HG02759 (cell line): ENCODE data around the gene HSCB.
"Not testable (repeated sequence)": the region's sequence is repeated elsewhere in the genome, so short reads cannot be mapped to it uniquely, and the experiment has no call there.

Experiments used
- ATAC-seq: cut with Tn5 transposase; IDR thresholded peaks from one replicate; pipeline ENCODE4 v1.9.1; 2021; ENCODE audit warnings: mild to moderate bottlenecking, moderate library complexity; ENCODE audit not compliant: unreplicated experiment

Gene HSCB

GRCh38 chr22:28741785-28742561 lies at the start of gene HSCB, which contains the start of gene CHEK2:
TSS of gene HSCB (plus strand) at chr22:28742039. CDS start at chr22:28742096, 57 bp downstream.
TSS of gene CHEK2 (minus strand) at chr22:28741820. CDS start at chr22:28734721, 7,099 bp downstream.
- peak; percentile 93 for ATAC-seq

- ATAC-seq = not testable (repeated sequence)
Measured at GRCh38 chr22:28693041-28693760, 48.6 kb upstream of the HSCB start.

DNA sequence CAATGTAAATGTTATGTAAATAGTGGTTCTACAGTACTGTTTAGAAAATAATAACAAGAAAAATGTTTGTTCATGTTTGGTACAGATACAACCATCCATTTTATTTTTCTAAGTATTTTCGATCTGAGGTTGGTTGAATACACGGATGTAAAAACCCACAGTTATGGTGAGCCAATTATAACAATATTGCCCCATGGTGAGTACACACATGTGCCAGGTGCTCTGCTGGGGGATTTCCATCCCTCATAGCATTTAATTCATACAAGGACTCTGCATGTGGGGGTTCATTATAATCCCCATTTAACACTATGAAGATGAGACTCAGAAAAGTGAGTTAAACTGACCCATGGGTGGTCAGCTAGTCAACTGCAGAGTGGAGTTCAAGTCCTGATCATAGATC lies 38.9 kb upstream of the HSCB start:
- no peak for ATAC-seq

GRCh38 chr22:28703436-28703835 lies 38.4 kb upstream of the HSCB start:
- ATAC-seq = no peak

DNA sequence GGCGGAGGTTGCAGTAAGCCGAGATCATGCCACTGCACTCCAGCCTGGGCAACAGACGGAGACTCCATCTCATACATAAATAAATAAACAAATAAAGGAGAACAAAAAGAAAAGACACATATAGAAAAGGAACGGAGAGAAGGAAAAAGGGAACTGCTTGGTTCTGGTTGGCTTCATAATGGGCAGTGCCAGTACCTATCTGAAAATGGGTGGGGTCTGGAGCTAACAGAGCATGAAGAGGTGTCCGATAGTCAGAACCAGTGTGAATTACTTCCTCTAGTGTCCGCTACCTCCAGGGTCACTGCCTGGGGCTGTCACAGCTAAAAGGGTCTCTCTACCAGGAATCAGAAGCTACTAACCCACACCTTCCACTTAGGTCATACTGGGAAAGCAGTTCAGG lies 35.0 kb upstream of the HSCB start:
- no peak for ATAC-seq

- no peak for ATAC-seq
Measured at GRCh38 chr22:28710107-28710506, 31.7 kb upstream of the HSCB start.

- no peak for ATAC-seq
Measured at GRCh38 chr22:28710576-28711191, 31.2 kb upstream of the HSCB start.

DNA sequence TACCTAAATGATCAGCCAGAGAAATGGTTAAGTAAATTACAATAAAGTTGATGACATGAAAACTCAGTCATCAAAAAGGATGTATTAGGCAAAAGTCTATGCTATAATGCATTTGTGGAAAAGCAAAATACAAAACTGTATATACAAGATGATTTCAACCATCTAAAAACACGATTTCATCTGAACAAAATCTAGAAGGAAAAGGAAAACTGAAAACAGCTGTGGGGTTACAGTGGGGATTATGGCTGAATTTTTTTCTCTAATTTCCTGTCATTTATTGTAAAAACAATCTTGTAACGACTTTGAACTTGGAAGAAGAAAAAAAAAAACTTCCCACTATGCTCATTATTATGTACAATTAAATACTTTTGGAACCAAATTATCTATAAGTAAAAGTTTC lies 30.5 kb upstream of the HSCB start:
- ATAC-seq = no peak

GRCh38 chr22:28711820-28712777 lies 29.7 kb upstream of the HSCB start:
- no peak for ATAC-seq

GRCh38 chr22:28714043-28714628 lies 27.7 kb upstream of the HSCB start:
- no peak for ATAC-seq

DNA sequence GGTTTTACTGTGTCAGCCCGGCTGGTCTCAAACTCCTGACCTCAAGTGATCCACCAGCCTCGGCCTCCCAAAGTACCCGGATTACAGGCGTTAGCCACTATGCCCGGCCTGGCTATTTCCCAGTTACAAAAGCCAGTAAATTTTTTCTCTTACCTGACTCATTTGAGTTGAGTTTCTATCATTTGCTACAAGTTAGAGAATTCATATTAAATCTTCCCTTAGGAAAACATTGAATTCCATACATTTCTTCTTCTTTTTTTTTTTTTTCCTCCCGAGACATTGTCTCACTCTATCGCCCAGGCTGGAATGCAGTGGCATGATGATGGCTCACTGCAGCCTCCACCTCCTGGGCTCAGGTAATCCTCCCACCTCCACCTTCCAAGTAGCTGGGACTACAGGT lies 26.2 kb upstream of the HSCB start:
- no peak for ATAC-seq

GRCh38 chr22:28716686-28717085 lies 25.2 kb upstream of the HSCB start:
- no peak for ATAC-seq

- no peak for ATAC-seq
Measured at GRCh38 chr22:28718044-28718443, 23.8 kb upstream of the HSCB start.

- ATAC-seq = no peak
Measured at GRCh38 chr22:28728002-28728401, 13.8 kb upstream of the HSCB start.

- ATAC-seq = no peak
Measured at GRCh38 chr22:28728621-28729313, 13.1 kb upstream of the HSCB start.

DNA sequence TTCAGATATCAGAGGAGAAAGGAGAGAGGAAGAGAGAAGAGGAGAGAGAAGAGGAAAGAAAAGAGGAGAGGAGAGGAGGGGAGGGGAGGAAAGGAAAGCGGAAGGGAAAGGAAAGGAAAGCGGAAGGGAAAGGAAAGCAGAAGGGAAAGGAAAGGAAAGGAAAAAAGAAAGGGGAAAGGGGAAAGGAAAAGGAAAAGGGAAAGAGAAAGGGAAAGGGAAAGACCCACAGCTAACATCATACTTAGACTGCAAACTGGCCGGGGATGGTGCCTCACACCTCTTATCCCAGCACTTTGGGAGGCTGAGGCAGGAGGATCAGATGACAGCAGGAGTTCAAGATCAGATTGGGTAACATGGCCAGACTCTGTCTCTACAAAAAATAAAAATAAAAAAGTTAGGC lies 11.7 kb upstream of the HSCB start:
- no peak for ATAC-seq

DNA sequence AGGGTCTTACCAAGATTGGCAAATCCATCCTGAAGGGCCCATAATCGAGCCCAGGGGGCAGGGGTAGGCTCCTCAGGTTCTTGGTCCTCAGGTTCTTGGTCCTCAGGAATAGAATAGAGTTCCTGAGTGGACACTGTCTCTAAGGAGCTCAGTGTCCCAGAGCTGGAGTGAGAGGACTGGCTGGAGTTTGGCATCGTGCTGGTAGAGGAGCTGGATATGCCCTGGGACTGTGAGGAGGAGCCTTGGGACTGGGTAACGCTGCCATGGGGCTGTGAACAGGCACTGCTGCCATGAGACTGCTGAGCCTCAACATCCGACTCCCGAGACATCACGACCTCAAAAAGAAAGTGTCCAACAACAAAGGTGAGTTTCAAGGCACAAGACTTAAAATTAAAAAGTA lies 7.4 kb upstream of the HSCB start:
- ATAC-seq = no peak

DNA sequence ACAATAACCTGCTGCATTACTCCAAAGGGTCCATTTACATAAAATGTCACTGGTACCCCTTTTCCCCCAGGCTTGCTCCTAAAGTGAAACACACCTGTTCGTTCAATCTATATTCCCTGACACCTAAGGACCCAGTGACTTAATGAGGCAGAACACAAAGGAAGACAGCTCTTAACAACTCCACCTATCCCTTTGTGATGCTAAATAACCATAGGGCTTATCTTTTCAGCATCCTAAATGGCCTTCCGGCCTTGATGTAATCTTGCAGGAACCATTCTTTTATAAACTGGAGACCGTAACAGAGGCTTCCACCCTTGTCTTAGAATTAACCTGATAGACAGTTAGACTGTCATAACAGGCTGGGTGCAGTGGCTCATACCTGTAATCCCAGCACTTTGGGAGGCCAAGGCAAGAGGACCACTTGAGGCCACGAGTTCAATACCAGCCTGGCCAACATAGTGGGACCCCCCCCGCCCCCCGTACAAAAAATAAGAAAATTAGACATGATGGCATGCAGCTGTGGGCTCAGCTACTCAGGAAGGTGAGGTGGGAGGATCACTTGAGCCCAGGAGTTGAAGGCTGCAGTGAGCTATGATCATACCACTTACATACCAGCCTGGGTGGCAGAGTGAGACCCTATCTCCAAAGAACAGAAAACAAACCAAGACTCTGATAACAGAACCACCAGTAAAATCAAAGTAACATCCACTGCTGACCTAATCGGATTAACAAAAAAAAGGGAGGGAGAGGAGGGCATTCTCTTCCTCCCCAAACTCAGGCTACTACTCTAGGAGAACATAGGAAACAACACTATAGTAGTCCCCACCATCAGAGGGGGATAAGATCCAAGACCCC lies 5.3 kb upstream of the HSCB start:
- no peak for ATAC-seq

GRCh38 chr22:28737701-28738100 lies 4.1 kb upstream of the HSCB start:
- no peak for ATAC-seq
